ENCODE results near the gene SLC6A19.

SLC6A19 gene

GRCh38 chr5:1159774-1160406 is 41.5 kb upstream of the SLC6A19 start:
- no peaks in the 10 kb centered on the region for H3F3A ChIP-seq (ENCODE audit: insufficient read depth)
- H3K27me3 ChIP-seq (ENCODE audit: low read length): no peaks in the 10 kb centered on the region
- H3K4me2 ChIP-seq (ENCODE audit: low read depth, low read length, poor library complexity, severe bottlenecking): no peak overlapping the region
- H3K9me3 ChIP-seq (ENCODE audit: insufficient read depth, low read length): no peaks in the 10 kb centered on the region
- H2AFZ ChIP-seq (ENCODE audit: low read depth, low read length, severe bottlenecking): no peak overlapping the region
- H3K27ac ChIP-seq (ENCODE audit: low read depth, low read length): no peak overlapping the region
- no peak overlapping the region for H3K9ac ChIP-seq (ENCODE audit: low read length)
- H3K79me2 ChIP-seq (ENCODE audit: insufficient read depth, low read length): no peaks in the 10 kb centered on the region
- no peaks in the 10 kb centered on the region for H3K9me2 ChIP-seq (replicated peaks; ENCODE audit: insufficient read depth, low read length)
- no peak overlapping the region for H3K4me3 ChIP-seq (ENCODE audit: insufficient read depth, low read length, poor library complexity, severe bottlenecking)
- H4K20me1 ChIP-seq (ENCODE audit: low read depth, low read length): no peaks in the 10 kb centered on the region
- H3K36me3 ChIP-seq (ENCODE audit: low read length): no peaks in the 10 kb centered on the region
- TF ChIP-seq CTCF (IDR thresholded peaks at IDR 0.05; ENCODE audit: insufficient read depth, low read length, poor library complexity, severe bottlenecking): no peak
- TF ChIP-seq EZH2phosphoT487 (conservative IDR thresholded peaks at IDR 0.05; ENCODE audit: low read length): no peak

- no peaks in the 10 kb centered on the region for H4K20me1 ChIP-seq (ENCODE audit: low read depth, low read length)
- no peaks in the 10 kb centered on the region for H3K9me3 ChIP-seq (ENCODE audit: insufficient read depth, low read length)
- H3K4me3 ChIP-seq (ENCODE audit: insufficient read depth, low read length, poor library complexity, severe bottlenecking): no peak overlapping the region
- H3K27me3 ChIP-seq (ENCODE audit: low read length): no peaks in the 10 kb centered on the region
- no peaks in the 10 kb centered on the region for H3K9me2 ChIP-seq (replicated peaks; ENCODE audit: insufficient read depth, low read length)
- no peaks in the 10 kb centered on the region for H3F3A ChIP-seq (ENCODE audit: insufficient read depth)
- H3K36me3 ChIP-seq (ENCODE audit: low read length): no peaks in the 10 kb centered on the region
- no peak for TF ChIP-seq CTCF (IDR thresholded peaks at IDR 0.05; ENCODE audit: insufficient read depth, low read length, poor library complexity, severe bottlenecking)
- no peak for TF ChIP-seq EZH2phosphoT487 (conservative IDR thresholded peaks at IDR 0.05; ENCODE audit: low read length)
- H3K4me2 ChIP-seq (ENCODE audit: low read depth, low read length, poor library complexity, severe bottlenecking): no peak overlapping the region
- H3K27ac ChIP-seq (ENCODE audit: low read depth, low read length): no peak overlapping the region
- H2AFZ ChIP-seq (ENCODE audit: low read depth, low read length, severe bottlenecking): no peak overlapping the region
- no peaks in the 10 kb centered on the region for H3K79me2 ChIP-seq (ENCODE audit: insufficient read depth, low read length)
- no peak overlapping the region for H3K9ac ChIP-seq (ENCODE audit: low read length)
Observed at GRCh38 chr5:1161108-1161832, 40.1 kb upstream of the SLC6A19 start.

- Histone ChIP-seq H3K4me2 (ENCODE audit: low read depth, low read length, poor library complexity, severe bottlenecking) (no peak overlapping the region), H3K9me3 (ENCODE audit: insufficient read depth, low read length) (no peaks in the 10 kb centered on the region), H3K9ac (ENCODE audit: low read length) (no peak overlapping the region), H4K20me1 (ENCODE audit: low read depth, low read length) (no peaks in the 10 kb centered on the region), H3K36me3 (ENCODE audit: low read length) (no peaks in the 10 kb centered on the region), H3K27ac (ENCODE audit: low read depth, low read length) (no peak overlapping the region), H3K9me2 (replicated peaks; ENCODE audit: insufficient read depth, low read length) (no peaks in the 10 kb centered on the region), H3K27me3 (ENCODE audit: low read length) (no peaks in the 10 kb centered on the region), H3K4me3 (ENCODE audit: insufficient read depth, low read length, poor library complexity, severe bottlenecking) (no peak overlapping the region), H2AFZ (ENCODE audit: low read depth, low read length, severe bottlenecking) (no peak overlapping the region), H3F3A (ENCODE audit: insufficient read depth) (no peaks in the 10 kb centered on the region), H3K79me2 (ENCODE audit: insufficient read depth, low read length) (no peaks in the 10 kb centered on the region)
- TF ChIP-seq CTCF (IDR thresholded peaks at IDR 0.05; ENCODE audit: insufficient read depth, low read length, poor library complexity, severe bottlenecking) (no peak), EZH2phosphoT487 (conservative IDR thresholded peaks at IDR 0.05; ENCODE audit: low read length) (no peak)
Observed at GRCh38 chr5:1161833-1162229, 39.6 kb upstream of the SLC6A19 start.

All from SU-DHL-6 (cell line).